H1 (cell line): ENCODE data around the gene RUNX1. TPM values are rescaled to one million over a fixed set of nuclear protein-coding genes. Genes with fewer than 3 reads are reported as not detected.

Experiments
- CEBPB ChIP-seq: IDR thresholded peaks from 2 replicates; pipeline ENCODE4 v1.6.1; 2012; ENCODE audit warnings: low read depth, low read length
- HDAC6 ChIP-seq: IDR thresholded peaks from one replicate; pipeline ENCODE4 v1.7.1; 2012; ENCODE audit warnings: low read depth, mild to moderate bottlenecking, inconsistent platforms, low read length, moderate library complexity
- KDM1A ChIP-seq: fragments of 200-600, 300-600 bp; sonication (generic); IDR thresholded peaks from 2 replicates; pipeline ENCODE4 v1.7.1; 2016; ENCODE audit warnings: mild to moderate bottlenecking, low read length, borderline replicate concordance
- POU5F1 ChIP-seq: IDR thresholded peaks from 2 replicates; pipeline ENCODE4 v1.6.1; 2011; ENCODE audit warnings: low read depth, mild to moderate bottlenecking, low read length, moderate library complexity
- RFX5 ChIP-seq: IDR thresholded peaks from 2 replicates; pipeline ENCODE4 v1.6.1; 2011; ENCODE audit warnings: low read depth, low read length, improper control_type of control experiment, borderline replicate concordance
- SIRT6 ChIP-seq: IDR thresholded peaks from one replicate; pipeline ENCODE4 v1.7.1; 2012; ENCODE audit warnings: low read length, inconsistent platforms
- SP4 ChIP-seq: IDR thresholded peaks from 2 replicates; pipeline ENCODE4 v1.6.1; 2012; ENCODE audit warnings: low read length, inconsistent platforms
- polyA plus RNA-seq, 7 experiments: library from polyadenylated mRNA; depleted of rRNA in 3 of 7; stranded (reverse) in 5 of 7; unstranded in 2 of 7; fragments of >200 nt in 5 of 7; fragments of 200-250 nt in 2 of 7; gene quantifications; 1 replicate in 5 of 7; 2 replicates in 1 of 7; 4 replicates in 1 of 7; pipeline versions ENCODE4 v1.2.1 to v1.2.3, GENCODE V29; 2011 to 2013; ENCODE audit warnings: missing spikeins in 2 of 7, mixed read lengths in 2 of 7
- total RNA-seq: library from RNA; stranded (reverse); fragmentation: NEBNext Ultra II Directional; extraction: Animal tissue kit (Norgen Biotek cat#: 25700); gene quantifications from 2 replicates; pipeline ENCODE4 v1.2.1, GENCODE V29; 2021

RUNX1 gene
- total and polyA plus RNA-seq, 2 of the 8 experiments (the other 6 are each of a cell fraction or from before 2014, with no cell fraction given): 0.20 to 0.60 TPM

- TF ChIP-seq RFX5 (no peak), POU5F1 (no peak), KDM1A (no peak), SP4 (no peak), SIRT6 (no peak), HDAC6 (no peak), CEBPB (no peak)
Measured at GRCh38 chr21:34958040-34958439, 91.1 kb downstream of the RUNX1 start (continued).
